CD4-positive, alpha-beta T cell treated with Interleukin-10 for 1 hour (primary cell): ENCODE results near the gene EIF3CL.
"Not testable (repeated sequence)": the region's sequence is repeated elsewhere in the genome, so short reads cannot be mapped to it uniquely, and the experiment has no call there.

ENCODE experiments used
- DNase-seq: peaks from one replicate; pipeline ENCODE4 v3.0.0-alpha.2; 2020

The EIF3CL gene

GRCh38 chr16:28363408-28363807 lies 40.2 kb downstream of the EIF3CL start, which contains the start of gene NPIPB6:
TSS of gene NPIPB6 (minus strand) at chr16:28363508. CDS start at chr16:28362822, 686 bp downstream.
- not testable (repeated sequence) for DNase-seq

- not testable (repeated sequence) for DNase-seq
Observed at GRCh38 chr16:28362600-28362999, 41.0 kb downstream of the EIF3CL start.

GRCh38 chr16:28338230-28338629 lies 65.4 kb downstream of the EIF3CL start:
- DNase-seq, result not testable (repeated sequence)

GRCh38 chr16:28336940-28337710 lies 66.5 kb downstream of the EIF3CL start:
- not testable (repeated sequence) for DNase-seq

GRCh38 chr16:28335678-28336077 lies 68.0 kb downstream of the EIF3CL start:
- DNase-seq, result not testable (repeated sequence)

GRCh38 chr16:28332632-28333031 lies 71.0 kb downstream of the EIF3CL start:
- not testable (repeated sequence) for DNase-seq

GRCh38 chr16:28330981-28331380 lies 72.7 kb downstream of the EIF3CL start:
- not testable (repeated sequence) for DNase-seq

- DNase-seq, result not testable (repeated sequence)
Observed at GRCh38 chr16:28330232-28330631, 73.4 kb downstream of the EIF3CL start.
